Measurements from ENCODE around the gene LOC101059915.
"Not testable (repeated sequence)": the region's sequence is repeated elsewhere in the genome, so short reads cannot be mapped to it uniquely, and the experiment has no call there.

Gene LOC101059915

GRCh38 chrX:71644406-71644805 is 22.9 kb upstream of the LOC101059915 start:
- not testable (repeated sequence) for DNase-seq

GRCh38 chrX:71650333-71650969 is 16.9 kb upstream of the LOC101059915 start:
- DNase-seq = no peak

- peak; percentile 34 for DNase-seq
Measured at GRCh38 chrX:71652405-71652804, 14.9 kb upstream of the LOC101059915 start.

GRCh38 chrX:71653344-71653743 is 14.0 kb upstream of the LOC101059915 start:
- DNase-seq = no peak

- DNase-seq = no peak
Measured at GRCh38 chrX:71657267-71657666, 10.1 kb upstream of the LOC101059915 start.

GRCh38 chrX:71659342-71659741 is 8.0 kb upstream of the LOC101059915 start:
- no peak for DNase-seq

GRCh38 chrX:71659959-71660358 is 7.4 kb upstream of the LOC101059915 start:
- DNase-seq = no peak

- DNase-seq = no peak
Measured at GRCh38 chrX:71660562-71661416, 6.6 kb upstream of the LOC101059915 start.

GRCh38 chrX:71661919-71662318 is 5.4 kb upstream of the LOC101059915 start:
- DNase-seq = no peak

- DNase-seq = not testable (repeated sequence)
Measured at GRCh38 chrX:71662654-71663053, 4.7 kb upstream of the LOC101059915 start.

GRCh38 chrX:71663238-71663637 is 4.1 kb upstream of the LOC101059915 start:
- DNase-seq = peak; percentile 45

- DNase-seq = not testable (repeated sequence)
Measured at GRCh38 chrX:71664202-71664601, 3.1 kb upstream of the LOC101059915 start.

GRCh38 chrX:71664889-71665491 is 2.4 kb upstream of the LOC101059915 start:
- no peak for DNase-seq

- DNase-seq = no peak
Measured at GRCh38 chrX:71665747-71666146, 1.6 kb upstream of the LOC101059915 start.

GRCh38 chrX:71666240-71667223 is 814 bp upstream of the LOC101059915 start:
- no peak for DNase-seq

- DNase-seq = no peak
Measured at GRCh38 chrX:71668248-71668595, 876 bp downstream of the LOC101059915 start.

GRCh38 chrX:71669492-71669891 is 2.1 kb downstream of the LOC101059915 start:
- no peak for DNase-seq

- DNase-seq = peak; percentile 21
Measured at GRCh38 chrX:71669947-71670346, 2.6 kb downstream of the LOC101059915 start.

GRCh38 chrX:71671043-71671780 is 3.9 kb downstream of the LOC101059915 start:
- peak; percentile 54 for DNase-seq

GRCh38 chrX:71671938-71672337 is 4.6 kb downstream of the LOC101059915 start:
- DNase-seq = no peak

- not testable (repeated sequence) for DNase-seq
Measured at GRCh38 chrX:71675636-71676035, 8.3 kb downstream of the LOC101059915 start.

Measured in stimulated activated CD4-positive, alpha-beta T cell treated with anti-CD3 and anti-CD28 coated beads, Interleukin-12 subunit alpha, Interleukin-12 subunit beta, amount 100 ng/mL, for 4 hours (primary cell).